NCI-H1930 (cell line): Measurements from ENCODE around the gene MPV17L2.
A peak's percentile ranks its signal among the peaks of the same experiment; 100 is the strongest.

Source experiments
- DNase-seq, 2 experiments: peaks; one replicate each; lab custom pipeline; 2025; lab: John Stamatoyannopoulos, UW

MPV17L2 gene

DNA sequence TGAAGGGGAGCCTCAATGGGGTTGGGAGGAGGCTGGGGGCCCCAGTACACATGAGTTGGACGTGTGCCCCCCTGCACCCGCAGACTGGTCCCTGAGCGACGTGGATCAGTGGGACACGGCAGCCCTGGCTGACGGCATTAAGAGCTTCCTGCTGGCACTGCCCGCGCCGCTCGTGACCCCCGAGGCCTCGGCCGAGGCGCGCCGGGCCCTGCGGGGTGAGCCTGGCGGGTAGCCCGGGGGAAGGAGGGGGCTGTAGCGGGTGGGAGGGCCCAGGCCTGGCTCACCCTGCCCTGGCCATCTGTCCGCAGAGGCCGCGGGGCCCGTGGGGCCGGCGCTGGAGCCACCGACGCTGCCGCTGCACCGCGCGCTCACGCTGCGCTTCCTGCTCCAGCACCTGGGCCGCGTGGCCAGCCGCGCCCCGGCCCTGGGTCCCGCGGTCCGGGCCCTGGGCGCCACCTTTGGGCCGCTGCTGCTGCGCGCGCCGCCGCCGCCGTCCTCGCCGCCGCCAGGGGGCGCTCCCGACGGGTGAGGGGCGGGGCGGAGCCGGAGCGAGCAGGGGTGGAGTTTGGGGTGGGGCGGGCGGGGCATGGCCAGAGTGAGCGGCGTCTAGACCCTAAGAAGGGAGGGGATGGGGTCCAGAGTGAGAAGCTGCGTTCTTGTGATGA lies 31.9 kb upstream of the MPV17L2 start:
- DNase-seq = peak; percentile 19 to 65

DNA sequence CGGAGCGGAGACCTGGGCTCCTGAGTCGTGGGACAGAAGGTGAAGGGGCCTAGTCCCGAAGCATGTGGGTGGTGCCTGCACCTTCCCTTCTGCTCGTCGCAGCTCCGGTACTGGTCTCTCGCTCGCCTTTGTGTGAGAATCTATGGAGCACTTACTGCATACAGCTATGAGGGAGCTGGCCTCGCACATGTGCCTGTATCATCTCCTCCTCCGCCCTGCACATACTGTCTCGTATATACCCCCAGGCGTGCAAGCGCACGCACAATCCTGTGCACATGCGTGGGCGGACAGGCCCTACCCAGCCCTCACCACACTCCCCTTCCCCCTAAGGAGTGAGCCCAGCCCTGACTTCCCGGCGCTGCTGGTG lies 31.4 kb upstream of the MPV17L2 start:
- DNase-seq = no peak

DNA sequence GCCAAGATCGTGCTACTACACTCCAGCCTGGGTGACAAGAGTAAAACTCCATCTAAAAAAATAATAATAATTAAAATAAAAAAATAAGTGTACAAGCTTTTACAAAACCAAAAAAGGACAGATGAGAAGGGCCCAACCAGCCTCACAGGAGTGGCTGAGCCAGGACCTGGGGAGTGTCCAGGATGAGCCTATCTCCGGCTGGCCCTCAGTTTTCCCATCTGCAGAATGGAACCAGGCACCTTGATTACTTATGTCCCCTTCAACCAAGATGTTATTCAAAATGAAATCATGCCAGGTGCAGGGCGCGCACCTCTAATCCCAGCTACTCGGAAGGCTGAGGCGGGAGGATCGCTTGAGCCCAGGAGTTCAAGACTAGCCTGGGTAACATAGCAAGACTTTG lies 28.9 kb upstream of the MPV17L2 start:
- no peak for DNase-seq

DNA sequence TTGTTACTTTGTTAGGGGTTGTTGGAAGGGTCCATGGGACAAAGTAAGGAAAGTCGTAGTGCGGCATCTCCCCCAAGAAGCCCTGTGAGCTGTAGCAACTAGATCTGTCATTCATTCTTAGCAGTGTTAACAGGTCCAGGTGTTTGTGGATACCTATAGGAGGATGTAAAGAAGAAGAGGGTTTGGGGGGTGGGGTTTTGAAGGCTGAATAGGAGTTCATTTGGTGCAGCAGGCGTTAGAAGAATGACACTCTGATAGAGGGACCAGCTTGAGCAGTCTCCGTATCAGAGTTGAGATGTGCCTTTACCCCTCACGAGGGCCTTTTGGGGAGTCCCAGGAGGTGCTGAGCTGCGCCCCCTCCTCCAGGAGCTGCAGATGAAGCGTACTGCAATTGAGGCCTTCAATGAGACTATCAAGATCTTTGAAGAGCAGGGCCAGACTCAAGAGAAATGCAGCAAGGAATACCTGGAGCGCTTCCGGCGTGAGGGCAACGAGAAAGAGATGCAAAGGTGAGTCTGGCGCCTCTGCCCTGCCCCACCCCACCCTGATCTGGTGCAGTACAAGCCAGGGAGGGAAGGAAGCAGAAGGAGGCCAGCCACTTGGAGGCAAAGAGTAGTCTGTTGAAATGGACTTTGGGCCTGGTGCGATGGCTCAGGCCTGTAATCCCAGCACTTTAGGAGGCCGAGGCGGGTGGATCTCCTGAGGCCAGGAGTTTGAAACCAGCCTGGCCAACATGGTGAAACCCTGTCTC lies 27.0 kb upstream of the MPV17L2 start:
- DNase-seq = no peak

DNA sequence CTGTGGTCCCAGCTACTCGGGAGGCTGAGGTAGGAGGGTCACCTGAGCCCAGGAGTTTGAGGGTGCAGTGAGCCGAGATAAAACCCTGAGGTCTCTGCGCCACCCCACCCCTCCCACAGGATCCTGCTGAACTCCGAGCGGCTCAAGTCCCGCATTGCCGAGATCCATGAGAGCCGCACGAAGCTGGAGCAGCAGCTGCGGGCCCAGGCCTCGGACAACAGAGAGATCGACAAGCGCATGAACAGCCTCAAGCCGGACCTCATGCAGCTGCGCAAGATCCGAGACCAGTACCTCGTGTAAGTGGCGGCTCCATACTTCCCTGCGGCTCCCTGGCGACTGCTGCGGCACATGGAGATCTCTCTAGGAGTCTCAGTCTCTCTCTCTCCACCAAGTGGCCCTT lies 26.0 kb upstream of the MPV17L2 start:
- no peak for DNase-seq

DNA sequence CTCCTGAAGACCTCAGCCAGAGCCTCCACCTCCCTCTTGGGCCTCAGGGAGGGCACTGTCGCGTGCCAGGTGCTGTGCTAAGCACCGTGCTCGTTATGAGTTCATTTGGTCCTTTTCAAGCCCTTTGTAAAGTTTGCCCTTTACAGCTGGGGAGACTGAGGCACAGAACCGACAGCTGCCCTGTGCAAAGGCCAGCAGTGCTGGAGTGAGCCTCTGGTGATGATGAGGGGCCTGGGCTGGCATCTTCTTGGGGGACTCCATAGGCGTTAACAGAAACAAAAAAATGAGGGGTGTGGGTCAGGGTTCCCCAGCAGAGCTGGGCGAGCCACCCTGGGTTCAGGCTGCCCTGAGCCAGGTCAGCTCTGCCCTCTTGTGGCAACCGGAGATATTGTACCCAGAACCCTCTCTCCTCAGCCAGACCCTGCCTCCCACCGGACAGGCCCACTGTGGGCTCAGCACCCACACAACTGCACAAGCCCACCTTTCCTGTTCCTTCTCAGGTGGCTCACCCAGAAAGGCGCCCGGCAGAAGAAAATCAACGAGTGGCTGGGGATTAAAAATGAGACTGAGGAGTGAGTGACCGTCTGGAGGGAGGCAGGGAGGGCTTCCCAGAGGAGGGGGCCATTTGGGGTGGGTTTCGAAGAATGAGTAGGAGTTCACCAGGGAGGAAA lies 24.9 kb upstream of the MPV17L2 start:
- no peak for DNase-seq

DNA sequence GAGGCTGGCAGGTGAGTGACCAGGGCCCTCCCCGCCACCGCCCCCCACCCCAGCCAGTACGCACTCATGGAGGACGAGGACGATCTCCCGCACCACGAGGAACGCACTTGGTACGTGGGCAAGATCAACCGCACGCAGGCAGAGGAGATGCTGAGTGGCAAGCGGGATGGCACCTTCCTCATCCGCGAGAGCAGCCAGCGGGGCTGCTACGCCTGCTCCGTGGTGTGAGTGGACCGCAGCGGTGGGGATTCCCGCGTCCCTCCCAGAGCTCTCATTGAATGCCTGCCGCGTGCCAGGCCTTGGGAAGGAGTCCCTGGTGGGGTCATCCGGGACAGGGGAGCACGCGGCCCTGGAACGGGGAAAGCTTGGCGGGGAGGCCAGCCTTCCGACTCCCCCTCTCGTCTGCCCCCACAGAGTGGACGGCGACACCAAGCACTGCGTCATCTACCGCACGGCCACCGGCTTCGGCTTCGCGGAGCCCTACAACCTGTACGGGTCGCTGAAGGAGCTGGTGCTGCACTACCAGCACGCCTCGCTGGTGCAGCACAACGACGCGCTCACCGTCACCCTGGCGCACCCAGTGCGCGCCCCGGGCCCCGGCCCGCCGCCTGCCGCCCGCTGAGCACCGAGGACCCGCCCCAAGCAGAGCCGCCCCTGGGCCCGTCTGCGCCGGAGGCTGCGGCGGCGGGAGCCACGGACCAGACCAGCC lies 24.2 kb upstream of the MPV17L2 start:
- DNase-seq = no peak

DNA sequence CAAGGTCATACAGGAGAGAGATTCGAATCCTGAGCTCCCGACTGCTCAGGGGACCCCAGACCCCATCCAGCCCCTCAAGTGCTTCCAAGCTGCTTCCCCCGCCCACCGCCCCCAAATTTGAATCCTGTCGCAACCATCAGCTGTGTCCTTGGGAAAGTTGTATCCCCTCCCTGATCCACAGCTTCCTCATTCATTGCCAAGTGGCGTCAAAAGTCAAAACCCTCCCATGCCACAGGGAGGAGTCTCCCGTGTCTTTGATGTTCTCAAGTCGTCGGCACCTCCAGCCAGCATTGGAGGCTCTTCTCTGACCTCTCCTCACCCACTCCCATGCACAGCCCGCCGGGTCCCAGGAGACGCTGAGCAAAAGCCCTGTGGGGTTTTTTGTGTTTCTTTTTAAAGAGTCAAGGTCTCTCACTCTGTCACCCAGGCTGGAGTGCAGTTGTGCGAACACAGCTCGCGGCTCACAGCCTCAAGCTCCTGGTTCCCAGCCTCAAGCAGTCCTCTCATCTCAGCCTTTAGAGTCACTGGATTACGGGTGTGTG lies 22.2 kb upstream of the MPV17L2 start:
- no peak for DNase-seq

DNA sequence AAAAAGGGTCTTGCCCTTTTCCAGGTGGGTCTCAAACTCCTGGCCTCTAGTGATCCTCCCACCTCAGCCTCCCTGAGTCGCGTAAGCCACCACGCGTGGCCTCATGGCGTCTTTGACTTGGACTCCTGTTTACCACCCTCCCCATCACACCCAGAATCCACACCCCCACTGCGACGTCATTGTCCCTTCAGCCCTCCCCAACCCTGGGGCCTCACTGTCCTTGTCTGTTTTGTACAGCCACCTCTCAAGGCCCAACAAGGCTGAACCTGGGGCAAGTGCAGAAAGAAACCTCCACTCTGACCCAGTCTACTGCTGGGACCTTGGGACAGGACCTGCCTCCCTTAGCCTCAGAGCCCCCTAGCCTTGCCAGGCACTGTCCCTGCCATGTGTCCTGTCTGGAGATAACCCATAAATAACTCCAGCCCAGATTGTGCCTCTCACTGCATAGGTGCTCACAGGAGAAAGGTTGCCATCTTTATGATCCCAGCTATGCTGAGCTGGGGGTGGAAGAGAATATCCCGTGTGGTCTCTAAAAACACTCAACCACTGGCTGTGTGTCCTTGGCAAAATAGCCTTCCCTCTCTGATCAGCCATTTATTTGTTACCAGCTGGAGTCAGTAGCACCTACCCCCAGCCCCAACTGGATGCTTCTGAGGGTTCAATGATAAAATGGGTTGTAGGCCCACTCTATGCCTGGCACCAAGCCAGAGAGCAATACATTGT lies 21.3 kb upstream of the MPV17L2 start:
- no peak for DNase-seq

DNA sequence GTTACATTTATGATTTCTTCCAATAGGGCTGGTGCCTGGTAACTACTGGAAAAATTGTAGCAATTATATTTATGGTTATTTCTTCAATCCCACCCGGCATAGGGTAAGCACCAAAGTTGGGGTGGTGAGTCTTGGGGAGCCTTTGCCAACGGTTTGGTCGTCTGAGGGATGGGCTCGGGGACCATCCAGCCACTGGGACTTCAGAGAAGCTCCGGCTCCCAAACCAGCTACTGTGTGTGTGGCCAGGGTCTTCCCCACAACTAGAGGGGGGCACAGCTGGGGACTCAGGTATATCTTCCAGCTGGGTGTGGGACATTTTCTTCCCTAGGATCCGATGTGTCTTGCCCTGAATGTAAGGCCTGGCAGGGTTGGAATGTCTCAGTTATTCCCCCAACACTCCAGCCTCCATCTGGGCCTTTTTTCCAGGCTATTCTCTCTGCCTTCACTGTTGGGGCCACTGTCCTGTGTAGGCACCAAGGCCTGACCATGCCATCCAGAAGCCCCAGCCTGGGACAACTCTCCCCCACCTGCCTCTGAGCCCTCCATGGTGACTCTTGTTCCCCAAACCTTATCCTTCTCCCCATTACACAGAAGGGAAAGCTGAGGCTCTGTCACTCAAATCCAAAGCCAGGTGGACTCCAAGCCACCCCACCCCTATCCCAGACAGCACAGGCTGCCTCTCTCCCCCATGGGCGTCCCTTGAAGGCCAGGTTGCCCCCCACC lies 20.5 kb upstream of the MPV17L2 start:
- DNase-seq = no peak

DNA sequence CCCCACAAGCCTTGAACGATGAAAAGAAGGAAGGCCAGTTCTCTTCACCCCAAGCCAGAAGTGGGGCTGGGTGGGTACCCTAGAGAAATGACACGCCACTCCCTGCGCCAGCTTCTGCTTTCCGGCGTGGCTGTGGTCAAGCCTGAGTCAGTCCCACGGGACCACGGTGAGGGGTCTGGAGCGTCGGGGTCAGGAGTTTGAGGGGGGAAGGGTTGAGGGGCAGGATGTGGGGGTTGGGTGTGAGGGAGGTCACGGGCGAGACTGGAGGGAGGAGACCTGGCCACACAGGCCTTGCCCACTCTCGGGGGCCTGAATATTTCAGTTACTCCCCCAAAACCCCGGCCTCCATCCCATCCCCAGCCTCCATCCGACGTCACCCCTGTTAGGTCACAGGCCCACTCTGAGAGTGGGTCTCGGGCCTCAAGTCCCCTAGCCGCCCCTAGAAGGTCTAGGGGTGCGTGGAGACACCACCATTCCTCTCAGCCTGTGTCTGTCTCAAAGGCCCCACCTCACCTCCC lies 19.9 kb upstream of the MPV17L2 start:
- DNase-seq = no peak

DNA sequence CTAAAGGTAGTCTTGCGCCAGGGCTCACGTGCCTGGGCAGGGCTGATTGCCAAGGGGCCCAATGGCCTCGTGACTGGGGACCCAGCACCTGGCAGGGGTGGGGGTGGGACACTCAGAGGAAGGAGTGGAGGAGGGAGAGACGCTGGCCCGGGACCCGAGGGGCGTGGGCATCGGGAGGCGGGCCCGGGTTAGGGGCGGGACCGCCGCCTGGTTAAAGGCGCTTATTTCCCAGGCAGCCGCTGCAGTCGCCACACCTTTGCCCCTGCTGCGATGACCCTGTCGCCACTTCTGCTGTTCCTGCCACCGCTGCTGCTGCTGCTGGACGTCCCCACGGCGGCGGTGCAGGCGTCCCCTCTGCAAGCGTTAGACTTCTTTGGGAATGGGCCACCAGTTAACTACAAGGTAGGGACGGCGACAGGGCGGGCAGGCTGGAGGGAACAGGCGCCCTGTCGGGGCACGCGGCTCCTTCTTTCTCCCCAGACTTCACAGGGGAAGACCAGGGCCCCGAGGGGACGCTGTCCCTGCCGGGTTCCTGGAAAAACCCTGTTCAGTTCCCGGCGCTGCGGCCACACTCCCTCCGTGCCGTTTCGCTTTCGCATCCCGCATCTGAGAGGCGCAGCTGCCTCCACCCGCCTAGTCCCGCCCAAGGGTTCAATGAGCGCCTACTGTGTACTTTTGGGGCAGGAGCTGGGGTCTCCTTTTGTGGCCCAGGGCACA lies 19.3 kb upstream of the MPV17L2 start, which contains the start of gene IFI30:
Gene IFI30 (plus strand): TSS at position 242 of the 717 bp plus-strand sequence. CDS start 29 bp downstream, at position 271.
- DNase-seq = peak; percentile 17 to 26

DNA sequence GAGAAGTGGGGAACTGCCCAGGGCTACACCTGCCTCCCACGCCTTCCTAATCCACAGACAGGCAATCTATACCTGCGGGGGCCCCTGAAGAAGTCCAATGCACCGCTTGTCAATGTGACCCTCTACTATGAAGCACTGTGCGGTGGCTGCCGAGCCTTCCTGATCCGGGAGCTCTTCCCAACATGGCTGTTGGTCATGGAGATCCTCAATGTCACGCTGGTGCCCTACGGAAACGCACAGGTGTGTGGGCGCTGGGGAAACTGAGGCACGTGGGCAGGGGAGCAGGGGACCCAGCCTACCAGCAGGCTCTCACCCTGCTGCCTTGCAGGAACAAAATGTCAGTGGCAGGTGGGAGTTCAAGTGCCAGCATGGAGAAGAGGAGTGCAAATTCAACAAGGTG lies 18.0 kb upstream of the MPV17L2 start:
- DNase-seq = no peak

DNA sequence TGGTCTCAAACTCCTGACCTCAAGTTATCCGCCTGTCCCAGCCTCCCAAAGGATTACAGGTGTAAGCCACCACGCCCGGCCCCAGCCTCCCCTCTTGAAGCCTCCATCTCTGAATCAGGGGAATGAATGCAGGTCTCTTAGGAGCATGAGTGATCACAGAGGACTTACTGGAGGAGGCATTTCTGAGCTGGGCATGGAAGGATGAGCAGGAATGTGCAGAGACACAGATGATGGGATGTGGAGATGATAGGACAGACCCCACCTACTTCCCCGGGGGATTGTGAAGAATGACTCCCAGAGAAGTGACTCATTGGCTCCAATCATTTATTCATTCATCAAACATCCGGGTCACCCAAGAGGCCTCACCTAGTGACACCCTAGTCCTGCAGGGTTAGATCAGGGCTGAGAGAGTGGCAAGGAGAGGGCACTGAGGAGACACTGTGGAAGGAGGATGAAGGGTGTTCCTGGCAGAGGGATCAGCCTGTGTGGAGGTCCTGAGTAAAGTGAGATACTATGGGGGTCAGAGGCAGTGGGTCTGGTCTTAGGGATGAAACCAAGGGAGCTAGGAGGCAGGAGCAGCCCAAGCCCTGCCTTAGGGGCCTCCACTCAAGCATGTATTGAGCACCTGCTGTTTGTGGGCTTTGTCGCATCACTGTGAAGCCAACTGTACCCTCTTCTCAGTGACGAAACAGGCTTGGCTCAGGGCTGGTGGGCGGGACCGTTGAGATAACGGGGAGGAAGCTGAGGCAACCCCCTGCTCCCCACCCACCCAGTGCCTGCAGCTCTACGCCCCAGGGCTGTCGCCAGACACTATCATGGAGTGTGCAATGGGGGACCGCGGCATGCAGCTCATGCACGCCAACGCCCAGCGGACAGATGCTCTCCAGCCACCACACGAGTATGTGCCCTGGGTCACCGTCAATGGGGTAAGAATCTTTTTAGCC lies 16.4 kb upstream of the MPV17L2 start:
- no peak for DNase-seq

DNA sequence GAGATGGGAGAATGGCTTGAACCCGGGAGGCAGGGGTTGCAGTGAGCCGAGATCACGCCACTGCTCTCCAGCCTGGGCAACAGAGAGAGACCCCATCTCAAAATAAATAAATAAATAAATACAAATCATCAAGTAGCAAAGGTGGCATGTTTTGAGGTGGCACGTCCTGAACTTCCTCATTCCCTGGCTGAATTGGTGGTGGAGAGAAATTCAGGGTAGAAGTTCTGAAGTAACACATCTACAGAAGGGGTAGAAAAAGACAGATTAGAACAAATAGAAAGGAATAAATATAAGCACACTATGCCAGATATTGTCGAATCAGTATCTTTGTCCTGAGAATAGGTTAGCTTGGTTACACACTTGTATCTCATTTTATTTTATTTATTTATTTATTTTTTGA lies 13.1 kb upstream of the MPV17L2 start:
- DNase-seq = no peak

DNA sequence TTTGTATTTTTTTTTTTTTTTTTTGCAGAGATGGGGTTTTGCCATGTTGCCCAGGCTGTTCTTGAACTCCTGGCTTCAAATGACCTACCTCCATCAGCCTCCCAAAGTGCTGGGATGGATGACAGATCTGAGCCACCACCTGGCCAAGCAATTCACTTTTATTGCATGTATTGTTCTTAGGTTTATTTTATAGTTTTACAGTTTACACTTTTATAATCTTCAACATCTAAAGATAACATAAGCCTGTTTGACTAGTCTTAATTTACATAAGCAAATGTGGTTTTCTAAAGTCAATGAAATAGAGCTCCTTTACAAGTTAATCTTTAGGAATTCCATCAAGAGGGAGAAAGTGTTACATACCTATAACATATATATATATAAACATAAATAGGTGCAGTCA lies 9.5 kb upstream of the MPV17L2 start:
- no peak for DNase-seq

DNA sequence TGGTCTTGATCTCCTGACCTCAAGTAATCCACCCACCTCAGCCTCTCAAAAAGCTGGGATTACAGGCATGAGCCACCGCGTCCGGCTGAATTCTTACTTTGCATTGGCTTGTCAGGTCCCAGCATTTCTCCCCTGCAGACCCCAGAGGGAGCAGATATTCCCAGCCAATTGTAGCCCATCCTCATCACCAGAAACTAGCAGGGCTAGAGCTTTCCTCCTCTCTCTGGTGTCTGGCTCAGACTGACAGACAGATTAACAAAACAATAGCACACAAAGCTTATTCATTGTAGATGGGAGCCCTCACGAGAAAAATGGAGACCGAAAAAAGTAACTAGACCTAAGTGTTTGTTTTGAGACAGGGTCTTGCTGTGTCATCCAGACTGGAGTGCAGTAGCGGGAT lies 7.5 kb upstream of the MPV17L2 start:
- no peak for DNase-seq

DNA sequence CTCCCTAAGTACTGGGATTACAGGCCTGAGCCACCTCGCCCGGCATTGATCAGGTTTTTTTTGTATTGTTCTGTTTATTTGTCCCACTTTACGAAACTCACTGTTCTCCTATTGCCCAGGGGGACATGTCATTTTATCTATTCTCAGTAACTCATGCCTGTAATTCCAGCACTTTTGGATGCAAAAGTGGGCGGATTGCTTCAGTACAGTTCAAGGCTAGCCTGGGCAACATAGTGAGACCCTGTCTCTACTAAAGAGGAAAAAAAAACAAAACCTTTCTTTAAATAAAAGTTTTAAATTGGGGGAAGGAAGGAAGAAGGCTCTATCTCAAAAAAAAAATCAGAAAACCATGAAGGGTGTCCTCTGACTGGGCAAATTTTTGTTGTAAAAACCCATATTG lies 2.7 kb upstream of the MPV17L2 start:
- DNase-seq = no peak

DNA sequence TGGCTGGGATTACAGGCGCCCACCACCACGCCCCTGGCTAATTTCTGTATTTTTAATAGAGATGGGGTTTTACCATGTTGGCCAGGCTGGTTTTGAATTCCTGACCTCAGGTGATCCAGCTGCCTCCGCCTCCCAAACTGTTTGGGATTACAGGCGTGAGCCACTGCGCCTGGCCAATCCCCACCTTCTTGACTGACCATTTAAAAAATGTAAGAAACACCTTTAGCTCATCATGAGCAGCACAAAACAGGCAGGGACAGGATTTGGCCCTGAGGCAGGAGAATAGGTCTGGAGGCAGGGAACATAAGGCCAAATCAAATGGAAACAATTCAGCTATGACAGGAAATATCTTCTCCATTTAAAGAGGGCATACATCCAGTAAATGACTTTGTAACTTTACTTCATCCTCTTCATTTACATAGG lies 1.4 kb upstream of the MPV17L2 start:
- DNase-seq = no peak
